Measurements from ENCODE around the gene ZFHX3. TPM values are rescaled to one million over a fixed set of nuclear protein-coding genes. Genes with fewer than 3 reads are reported as not detected.

The ZFHX3 gene
- total and polyA plus RNA-seq, 2 of the 8 experiments (the other 6 are each of a cell fraction or from before 2014, with no cell fraction given) = 0.08 to 0.99 TPM

DNA sequence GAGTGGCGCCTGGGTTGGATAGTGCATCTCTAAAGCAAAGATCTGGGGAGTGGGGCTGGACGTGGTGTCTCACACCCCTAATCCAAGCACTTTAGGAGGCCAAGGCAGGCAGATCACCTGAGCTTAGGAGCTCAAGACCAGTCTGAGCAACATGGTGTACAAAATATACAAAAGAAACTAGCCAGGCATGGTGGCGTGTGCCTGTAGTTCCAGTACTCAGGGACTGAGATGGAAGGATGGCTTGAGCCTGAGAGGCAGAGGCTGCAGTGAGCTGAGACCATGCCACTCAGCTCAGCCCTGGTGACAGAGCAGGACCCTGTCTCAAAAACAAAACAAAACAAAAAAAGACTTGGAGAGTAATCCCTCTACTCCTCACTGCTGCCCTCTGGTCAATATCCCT, 96.0 kb downstream of the ZFHX3 start (continued):
- TF ChIP-seq TAF1 (IDR thresholded peaks at IDR 0.05; ENCODE audit: low read depth, low read length) (no peak), BRCA1 (IDR thresholded peaks at IDR 0.05; ENCODE audit: low read depth, low read length) (no peak), EGR1 (IDR thresholded peaks at IDR 0.05; ENCODE audit: borderline replicate concordance, low read depth, low read length) (no peak), RNF2 (IDR thresholded peaks at IDR 0.05; ENCODE audit: borderline replicate concordance, low read depth, low read length, missing control alignments, poor library complexity, severe bottlenecking) (no peak), RXRA (IDR thresholded peaks at IDR 0.05; ENCODE audit: insufficient read depth, low read depth, low read length) (no peak), HDAC2 (IDR thresholded peaks at IDR 0.05; ENCODE audit: borderline replicate concordance in 1 of 2, low read depth in 2 of 2, low read length in 2 of 2) (no peak)
- TF ChIP-seq, protein P1, sequence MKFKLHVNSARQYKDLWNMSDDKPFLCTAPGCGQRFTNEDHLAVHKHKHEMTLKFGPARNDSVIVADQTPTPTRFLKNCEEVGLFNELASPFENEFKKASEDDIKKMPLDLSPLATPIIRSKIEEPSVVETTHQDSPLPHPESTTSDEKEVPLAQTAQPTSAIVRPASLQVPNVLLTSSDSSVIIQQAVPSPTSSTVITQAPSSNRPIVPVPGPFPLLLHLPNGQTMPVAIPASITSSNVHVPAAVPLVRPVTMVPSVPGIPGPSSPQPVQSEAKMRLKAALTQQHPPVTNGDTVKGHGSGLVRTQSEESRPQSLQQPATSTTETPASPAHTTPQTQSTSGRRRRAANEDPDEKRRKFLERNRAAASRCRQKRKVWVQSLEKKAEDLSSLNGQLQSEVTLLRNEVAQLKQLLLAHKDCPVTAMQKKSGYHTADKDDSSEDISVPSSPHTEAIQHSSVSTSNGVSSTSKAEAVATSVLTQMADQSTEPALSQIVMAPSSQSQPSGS (IDR thresholded peaks at IDR 0.05; ENCODE audit: low read length) = no peak
- TF ChIP-seq, protein P2, sequence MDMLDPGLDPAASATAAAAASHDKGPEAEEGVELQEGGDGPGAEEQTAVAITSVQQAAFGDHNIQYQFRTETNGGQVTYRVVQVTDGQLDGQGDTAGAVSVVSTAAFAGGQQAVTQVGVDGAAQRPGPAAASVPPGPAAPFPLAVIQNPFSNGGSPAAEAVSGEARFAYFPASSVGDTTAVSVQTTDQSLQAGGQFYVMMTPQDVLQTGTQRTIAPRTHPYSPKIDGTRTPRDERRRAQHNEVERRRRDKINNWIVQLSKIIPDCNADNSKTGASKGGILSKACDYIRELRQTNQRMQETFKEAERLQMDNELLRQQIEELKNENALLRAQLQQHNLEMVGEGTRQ (IDR thresholded peaks at IDR 0.05; ENCODE audit: low read length) = no peak
